Epithelial cell of prostate (primary cell): ENCODE measurements around the gene FOXK1.
"Not testable (repeated sequence)": the region's sequence is repeated elsewhere in the genome, so short reads cannot be mapped to it uniquely, and the experiment has no call there.

Source experiments
- DNase-seq: peaks from one replicate; pipeline ENCODE4 v3.0.0-alpha.2; 2011; ENCODE audit warnings: low read depth, low spot score
- H3K27ac ChIP-seq: fragments of 450-650 bp; 2 replicates; pipeline ENCODE4 v1.5.1; 2017; ENCODE audit warnings: mild to moderate bottlenecking

The FOXK1 gene

DNA sequence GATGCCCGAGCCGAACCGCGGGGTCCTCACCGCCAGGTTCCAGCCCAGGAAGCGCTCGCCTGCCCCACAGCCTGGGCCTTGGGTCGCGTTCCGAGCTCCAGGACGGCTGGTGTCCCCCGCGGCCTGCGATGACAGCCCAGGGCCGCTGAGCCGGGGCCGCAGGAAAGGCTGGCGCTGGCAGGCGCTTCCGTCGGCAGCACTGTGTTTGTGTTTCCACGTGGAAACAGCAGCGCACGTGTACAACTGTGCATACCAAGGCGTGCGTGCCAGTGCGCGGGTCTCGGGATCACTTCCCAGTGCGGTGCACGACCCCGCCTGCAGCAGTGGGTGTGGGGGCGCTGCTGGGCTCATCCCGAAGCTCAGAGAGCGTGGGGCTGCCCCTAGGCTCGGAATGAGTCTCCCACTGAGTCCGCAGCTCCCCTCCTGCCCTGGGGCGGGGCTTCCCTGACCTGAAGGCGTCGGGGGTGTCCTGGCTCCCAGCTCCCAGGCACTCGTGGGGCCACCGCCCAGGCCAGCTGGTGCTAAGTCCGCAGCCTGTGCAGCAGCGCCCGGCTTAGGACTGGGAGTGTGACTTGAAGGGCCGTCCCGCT is 110.5 kb downstream of the FOXK1 start:
- H3K27ac ChIP-seq = no peak overlapping the region
- DNase-seq = no peak

DNA sequence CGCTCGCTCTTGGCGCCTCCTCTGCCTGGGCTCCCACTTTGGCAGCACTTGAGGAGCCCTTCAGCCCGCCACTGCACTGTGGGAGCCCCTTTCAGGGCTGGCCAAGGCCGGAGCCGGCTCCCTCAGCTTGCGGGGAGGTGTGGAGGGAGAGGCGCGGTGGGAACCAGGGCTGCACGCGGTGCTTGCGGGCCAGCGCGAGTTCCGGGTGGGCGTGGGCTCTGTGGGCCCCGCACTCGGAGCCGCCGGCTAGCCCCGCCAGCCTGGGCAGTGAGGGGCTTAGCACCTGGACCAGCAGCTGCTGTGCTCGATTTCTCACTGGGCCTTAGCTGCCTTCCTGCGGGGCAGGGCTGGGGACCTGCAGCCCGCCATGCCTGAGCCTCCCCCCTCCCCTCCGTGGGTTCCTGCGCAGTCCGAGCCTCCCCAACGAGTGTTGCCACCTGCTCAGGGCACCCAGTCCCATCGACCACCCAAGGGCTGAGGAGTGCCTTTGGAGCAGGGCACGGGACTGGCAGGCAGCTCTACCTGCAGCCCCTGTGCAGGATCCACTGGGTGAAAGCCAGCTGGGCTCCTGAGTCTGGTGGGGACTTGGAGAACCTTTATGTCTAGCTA is 111.4 kb downstream of the FOXK1 start:
- not testable (repeated sequence) for DNase-seq, H3K27ac ChIP-seq

DNA sequence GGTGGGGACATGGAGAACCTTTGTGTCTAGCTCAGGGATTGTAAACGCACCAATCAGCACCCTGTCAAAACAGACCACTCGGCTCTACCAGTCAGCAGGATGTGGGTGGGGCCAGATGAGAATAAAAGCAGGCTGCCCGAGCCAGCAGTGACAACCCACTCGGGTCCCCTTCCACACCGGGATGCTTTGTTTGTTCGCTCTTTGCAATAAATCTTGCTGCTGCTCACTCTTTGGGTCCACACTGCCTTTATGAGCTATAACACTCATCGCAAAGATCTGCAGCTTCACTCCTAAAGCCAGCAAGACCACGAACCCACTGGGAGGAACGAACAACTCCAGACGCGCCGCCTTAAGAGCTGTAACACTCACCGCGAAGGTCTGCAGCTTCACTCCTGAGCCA is 112.1 kb downstream of the FOXK1 start:
- H3K27ac ChIP-seq, DNase-seq: not testable (repeated sequence)

DNA sequence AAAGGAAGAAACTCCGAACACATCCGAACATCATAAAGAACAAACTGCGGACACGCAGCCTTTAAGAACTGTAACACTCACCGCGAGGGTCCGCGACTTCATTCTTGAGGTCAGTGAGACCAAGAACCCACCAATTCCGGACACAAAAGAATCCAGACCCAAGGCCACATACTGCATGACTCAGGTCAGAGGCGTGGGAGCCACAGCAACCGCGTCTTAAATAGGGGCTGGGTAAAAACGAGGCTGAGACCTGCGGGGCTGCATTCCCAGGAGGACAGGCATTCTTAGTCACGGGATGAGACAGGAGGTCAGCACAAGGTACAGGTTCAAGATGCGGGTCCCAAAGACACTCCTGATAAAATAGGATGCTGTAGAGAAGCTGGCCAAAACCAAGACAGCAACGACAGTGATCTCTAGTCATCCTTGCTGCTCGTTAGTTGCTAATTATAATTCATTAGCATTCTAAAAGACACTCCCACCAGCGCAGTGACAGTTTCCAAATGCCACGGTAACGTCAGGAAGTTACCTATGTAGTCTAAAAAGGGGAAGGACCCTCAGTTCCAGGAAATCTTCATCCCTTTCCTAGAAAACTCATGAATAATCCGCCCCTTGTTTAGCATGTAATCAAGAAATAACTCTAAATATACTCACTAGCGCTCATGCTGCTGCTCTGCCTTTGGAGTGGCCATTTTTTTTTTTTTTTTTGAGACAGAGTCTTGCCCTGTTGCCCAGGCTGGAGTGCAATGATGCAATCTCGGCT is 112.7 kb downstream of the FOXK1 start:
- no peak for DNase-seq
- H3K27ac ChIP-seq = no peak overlapping the region

DNA sequence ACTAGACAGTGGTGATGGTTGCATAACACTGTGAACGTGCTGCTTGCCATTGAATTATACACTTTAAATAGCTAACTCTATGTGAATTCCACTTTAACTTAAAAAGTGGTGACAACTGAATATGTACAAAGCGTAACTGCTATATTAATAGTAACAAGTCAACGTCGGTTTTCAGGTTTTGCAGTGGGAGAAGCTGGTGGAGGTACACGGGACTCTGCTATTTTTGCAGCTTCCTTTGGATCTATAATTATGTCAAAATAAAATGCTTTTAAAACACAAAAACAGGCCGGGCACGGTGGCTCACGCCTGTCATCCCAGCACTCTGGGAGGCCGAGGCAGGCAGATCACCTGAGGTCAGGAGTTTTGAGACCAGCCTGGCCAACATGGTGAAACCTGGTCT is 114.4 kb downstream of the FOXK1 start:
- H3K27ac ChIP-seq = no peak overlapping the region
- no peak for DNase-seq

DNA sequence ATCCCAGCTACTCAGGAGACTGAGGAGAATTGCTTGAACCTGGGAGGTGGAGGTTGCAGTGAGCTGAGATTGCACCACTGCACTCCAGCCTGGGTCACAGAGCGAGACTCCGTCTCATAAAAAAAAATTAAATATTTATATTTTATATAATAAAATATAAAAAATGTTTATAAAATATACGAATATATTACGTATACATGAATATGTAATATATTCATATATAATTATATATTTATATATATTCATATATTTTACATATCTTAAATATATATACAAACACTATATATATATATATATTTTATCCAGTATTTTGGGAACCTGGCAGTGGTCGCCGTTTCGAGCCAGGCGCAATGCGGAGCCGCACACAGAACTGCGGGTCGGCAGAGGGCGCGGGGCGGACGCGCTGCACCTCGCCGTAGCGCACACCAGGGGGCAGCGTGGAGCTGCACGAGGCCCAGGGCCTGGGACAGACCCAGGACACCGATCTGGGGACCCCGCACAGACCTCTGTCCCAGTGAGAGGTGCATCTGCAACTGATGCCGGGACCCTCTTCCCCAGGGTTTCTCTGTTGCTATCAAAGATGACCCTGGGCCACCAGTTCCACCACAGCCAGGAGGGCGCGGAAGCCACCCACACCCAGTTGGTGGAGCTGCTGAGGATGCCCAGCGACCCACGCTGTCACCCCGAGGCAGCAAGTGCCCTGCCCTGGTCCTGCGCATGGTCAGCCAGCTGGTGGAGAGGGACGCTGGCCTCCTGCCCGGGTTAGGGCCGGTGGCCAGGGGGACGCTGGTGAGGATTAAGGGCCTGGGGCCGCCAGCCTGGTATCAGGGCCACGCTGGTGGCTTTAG is 116.0 kb downstream of the FOXK1 start:
- no peak overlapping the region for H3K27ac ChIP-seq
- DNase-seq = no peak

DNA sequence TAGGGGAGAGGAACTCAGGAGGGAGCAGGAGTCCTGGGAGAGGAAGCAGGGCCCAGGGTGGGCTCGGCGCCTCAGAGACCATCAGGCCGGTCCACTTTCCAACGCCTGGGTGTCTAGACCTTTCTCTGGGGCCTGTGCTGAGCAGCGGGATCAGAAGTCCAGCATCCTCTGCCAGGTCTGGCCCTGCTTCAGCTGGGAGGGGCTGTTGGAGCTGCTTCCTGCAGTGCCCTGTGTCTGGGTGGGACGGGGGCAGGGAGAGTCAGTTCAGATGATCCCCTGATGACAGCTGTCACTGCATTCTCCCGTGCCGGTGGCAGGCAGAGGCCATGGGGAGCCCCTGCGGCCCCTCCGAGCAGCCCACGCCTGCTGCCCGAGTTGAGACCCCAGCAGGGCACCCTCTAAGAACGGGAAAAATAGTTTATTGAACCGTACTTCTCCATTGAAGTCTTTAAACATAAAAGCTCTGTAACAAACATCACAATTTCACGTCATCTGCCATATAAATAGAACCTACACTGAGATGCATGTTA is 116.7 kb downstream of the FOXK1 start:
- no peak overlapping the region for H3K27ac ChIP-seq
- DNase-seq = no peak

DNA sequence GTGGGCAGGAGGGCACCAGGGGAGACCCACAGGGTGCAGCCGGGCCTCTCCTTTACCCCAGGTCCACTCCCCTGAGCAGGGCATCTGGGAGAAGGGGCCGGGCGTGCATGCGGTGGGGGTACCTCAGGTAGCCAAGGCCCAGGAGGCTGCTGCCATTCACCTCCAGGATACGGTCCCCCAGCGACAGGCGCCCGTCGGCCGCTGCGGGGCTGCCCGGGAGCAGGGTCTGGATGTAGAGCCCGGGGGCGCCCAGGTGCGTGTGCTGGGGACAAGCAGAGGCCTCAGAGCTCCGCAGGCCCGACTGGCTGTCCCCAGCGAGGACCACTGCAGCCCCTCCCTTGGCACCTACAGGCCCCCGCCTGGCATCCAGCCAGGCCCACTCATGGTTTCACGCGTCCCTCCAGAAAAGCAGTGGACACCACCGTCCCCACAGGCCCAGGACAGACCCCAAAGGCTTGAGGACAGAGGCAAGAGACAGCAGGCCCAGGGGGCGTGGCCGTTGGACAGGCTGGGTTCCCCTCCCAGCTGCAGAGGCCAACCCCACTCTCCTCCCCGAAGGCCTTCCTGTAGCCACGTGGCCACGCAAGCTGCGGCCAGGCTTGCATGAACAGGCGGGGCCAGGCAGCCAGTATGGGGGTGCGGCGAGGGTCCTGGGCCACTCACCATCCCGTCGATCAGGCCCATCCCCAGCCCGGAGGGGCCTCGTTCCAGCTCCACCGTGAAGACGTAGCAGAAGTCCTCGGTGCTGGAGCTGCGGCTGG is 117.6 kb downstream of the FOXK1 start:
- DNase-seq = no peak
- H3K27ac ChIP-seq = no peak overlapping the region

DNA sequence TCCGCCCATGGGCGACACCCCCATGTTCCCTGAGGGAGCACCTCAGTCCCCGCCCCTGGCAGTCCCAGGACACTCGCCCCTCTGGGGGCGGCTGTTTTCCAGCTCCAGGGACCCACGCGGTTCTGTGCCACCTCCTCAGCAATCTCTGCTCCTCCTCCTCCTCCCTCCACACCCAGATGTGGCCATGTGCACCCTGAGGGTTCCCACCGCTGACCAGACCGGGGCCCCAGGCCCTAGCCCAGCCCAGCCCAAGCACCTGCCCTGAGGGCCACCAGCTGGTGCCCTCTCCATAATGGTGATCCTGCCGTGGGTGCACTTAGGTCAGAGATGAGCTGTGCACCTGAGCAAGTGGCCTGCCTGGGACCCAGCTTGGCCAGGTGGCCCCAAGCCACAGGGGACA is 118.4 kb downstream of the FOXK1 start:
- DNase-seq = no peak
- H3K27ac ChIP-seq = no peak overlapping the region

DNA sequence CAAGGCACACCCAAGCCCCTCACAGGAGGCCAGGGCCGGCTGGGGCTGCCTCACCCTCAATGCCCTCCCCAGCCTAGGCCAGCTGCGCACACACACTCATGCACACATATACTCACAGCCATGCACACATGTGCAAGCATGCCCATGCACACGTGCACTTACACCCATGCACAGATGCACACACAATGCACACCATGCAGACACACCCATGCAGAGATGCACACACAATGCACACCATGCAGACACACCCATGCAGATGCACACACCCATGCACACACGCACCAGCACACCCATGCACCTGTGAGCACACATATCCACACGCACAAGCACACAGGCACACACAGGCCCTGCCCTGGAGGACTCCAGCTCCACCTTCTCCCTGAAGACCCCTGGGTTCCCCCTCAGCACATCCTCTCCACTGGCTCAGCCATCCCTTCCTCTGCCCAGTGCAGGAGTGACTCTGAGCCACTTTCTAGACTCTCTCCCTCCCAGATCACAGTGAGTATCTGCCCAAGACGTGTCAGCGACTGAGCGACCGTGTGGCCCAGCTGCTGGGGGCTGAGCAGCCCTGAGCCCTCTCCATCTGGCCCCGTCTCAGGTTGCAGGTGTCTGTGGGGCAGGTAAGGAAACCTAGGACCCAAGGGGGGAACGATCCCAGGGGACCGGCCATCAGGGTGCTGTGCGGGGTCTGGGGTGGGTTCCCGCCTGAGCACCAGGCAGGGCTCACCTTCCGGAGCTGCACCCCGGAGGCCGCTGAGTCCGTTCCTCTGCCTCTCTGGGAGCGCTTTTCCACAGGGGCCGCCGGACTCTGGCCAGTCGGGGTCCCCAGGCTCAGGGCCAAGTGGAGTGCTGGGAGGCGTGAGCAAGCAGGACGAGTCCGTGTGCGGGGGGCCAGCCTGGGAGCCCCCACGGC is 119.1 kb downstream of the FOXK1 start:
- H3K27ac ChIP-seq = no peak overlapping the region
- DNase-seq = no peak

DNA sequence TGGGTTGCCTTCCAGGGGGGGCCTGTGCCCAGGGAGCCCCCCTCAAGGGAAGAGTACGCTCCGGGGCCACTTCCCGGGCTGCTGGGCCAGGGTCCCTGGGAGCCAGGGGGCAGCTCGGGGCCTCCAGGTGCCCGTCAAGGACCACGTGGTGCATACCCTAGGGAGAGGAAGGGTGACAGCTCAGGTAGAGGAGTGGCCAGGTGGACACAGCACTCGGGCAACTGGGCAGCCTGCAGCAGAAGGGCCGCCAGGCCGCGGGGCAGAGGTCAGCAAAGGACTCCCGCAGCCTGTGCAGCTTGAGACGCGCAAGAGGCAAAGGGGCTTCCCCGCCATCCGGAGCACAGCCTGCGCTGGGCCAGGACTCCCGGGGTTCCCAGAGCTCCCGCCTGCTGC is 119.7 kb downstream of the FOXK1 start:
- H3K27ac ChIP-seq = no peak overlapping the region
- no peak for DNase-seq

DNA sequence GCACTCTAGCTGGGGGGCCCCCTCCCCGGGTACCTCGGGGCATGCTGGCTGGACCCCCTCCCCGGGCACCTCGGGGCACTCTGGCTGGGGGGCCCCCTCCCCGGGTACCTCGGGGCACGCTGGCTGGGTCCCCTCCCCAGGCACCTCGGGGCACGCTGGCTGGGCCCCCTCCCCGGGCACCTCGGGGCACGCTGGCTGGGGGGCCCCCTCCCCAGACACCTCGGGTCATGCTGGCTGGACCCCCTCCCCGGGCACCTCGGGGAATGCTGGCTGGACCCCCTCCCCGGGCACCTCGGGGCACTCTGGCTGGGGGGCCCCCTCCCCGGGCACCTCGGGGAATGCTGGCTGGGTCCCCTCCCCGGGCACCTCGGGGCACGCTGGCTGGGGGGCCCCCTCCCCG is 120.5 kb downstream of the FOXK1 start:
- not testable (repeated sequence) for H3K27ac ChIP-seq, DNase-seq

DNA sequence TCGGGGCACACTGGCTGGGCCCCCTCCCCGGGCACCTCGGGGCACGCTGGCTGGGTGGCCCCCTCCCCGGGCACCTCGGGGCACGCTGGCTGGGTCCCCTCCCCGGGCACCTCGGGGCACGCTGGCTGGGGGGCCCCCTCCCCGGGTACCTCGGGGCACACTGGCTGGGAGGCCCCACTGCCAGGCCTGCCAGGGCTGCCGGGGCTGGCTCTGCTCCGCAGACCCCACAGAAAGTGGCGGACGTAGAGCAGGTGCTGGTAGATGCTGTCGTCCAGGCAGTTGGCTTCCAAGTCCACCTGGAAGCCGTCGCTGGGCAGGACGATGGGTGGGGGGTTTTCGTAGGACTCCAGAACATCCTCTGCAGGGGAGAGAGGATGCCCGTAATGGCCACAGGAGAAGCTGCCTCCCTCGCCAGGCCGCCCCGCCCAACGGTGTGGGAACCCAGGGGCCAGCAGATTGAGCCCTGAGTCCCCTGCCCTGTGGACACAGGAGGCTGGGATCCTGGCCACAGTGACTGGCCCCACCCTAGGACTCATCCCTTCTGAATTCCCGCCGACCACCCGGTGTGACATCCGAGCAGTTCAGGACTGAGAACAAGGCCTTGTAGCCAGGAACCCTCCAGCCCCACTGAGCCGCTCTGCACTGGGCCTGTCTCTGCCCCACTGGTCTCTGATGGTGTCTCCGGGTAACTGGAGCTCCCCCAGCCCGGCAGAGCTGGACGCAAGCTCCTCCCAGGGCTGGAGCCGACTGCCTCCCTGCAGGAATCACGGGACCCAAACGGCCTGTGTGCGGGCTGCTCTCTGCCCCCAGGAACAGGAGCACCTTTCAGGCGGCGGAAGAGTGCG is 121.5 kb downstream of the FOXK1 start:
- DNase-seq = no peak
- no peak overlapping the region for H3K27ac ChIP-seq

DNA sequence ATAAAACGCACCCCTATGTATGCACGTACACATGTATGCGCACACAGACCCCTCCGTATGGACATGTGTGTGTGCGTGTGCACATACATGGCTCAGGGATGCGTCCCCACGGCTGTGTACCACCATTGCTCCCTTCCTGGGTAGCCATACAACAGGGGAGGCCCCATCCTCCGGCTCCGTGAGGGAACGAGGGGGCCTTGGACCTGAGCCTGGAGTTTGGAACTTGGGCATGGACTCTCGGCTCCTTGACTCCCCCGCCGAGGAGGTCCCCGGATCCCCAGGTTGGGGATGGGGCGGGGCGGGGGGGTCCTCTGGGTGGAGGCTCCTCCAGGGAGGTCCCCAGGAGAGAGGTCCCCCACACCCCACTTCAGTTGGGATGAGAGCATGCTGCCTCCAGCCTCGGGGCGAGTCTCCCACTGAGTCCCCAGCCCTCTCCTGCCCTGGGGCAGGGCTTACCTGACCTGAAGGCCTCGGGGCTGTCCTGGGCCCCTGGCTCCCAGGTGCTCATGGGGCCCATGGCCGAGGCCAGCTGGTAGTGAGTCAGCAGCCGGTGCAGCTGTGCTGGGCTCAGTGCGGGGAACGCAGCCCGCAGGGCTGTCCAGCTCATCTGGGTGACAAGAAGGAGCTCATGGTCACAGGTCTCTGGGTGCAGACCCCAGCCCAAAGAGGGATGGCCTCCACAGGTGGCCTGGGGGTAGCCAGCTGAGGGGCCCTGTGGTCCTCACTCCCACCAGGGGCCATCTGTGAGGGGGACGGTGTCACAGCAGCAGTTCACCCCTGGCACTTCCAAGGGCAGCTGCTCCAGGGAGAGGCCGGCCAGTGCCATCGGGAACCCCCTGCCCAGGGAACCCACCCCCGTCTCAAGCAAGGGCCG is 123.3 kb downstream of the FOXK1 start:
- DNase-seq = no peak
- no peak overlapping the region for H3K27ac ChIP-seq

DNA sequence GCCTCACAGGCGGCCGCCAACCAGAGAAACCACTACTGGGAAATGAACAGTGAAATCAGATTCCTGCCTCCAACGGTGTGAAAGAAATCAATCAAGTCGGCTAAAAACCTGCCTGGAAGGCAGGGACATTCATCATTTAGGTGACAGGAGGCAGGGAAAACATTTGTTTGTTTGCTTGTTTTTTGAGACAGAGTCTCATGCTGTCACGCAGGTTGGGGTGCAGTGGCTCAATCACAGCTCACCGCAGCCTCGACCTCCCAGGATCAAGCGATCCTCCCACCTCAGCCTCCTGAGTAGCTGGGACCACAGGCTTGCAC is 123.8 kb downstream of the FOXK1 start:
- no peak for DNase-seq
- H3K27ac ChIP-seq = no peak overlapping the region

DNA sequence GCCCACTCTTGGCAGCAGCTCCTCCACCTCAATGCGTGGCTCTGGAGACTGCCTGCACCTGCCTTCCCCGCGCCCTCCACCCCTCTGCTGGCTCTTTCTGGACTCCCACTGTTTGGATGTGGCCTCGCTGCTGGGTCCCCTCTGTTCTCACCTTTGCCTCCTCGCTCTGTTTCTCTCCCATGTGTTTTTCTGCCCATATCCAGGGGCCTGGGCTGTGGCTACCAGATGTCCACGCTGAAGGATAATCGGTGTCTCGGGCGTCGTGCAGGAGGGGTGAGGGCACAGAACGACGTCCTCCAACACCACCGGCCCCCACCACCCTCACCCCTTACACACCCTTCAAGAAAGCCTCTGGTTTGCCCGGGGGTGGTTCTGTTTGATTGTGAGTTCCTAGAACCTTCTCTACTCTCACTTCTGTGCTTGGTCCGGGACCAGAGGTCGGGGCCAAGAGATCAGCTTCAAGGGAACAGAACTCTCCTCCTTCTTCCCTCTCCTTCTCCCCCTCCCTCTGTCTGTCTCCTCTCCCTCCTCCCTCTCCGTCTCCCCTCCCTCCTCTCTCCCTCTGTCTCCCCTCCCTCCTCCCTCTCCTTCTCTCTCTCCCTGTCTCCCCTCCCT is 125.0 kb downstream of the FOXK1 start:
- no peak overlapping the region for H3K27ac ChIP-seq

DNA sequence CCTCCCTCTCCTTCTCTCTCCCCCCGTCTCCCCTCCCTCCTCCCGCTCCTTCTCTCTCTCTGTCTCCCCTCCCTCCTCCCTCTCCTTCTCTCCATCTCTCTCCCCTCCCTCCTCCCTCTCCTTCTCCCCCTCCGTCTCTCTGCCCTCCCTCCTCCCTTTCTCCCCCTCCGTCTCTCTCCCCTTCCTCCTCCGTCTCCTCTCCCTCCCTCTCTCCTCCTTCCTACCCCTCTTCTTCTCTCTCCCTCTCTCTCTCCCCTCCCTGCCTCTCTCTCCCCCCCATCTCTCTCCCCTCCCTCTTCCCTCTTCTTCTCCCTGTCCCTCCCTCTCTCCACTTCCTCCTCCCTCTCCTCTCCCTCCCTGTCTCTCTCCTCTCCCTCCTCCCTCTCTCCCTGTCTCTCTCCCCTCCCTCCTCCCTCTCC is 125.5 kb downstream of the FOXK1 start:
- no peak for DNase-seq
- no peak overlapping the region for H3K27ac ChIP-seq

More for the DNA sequence above, 125.0 kb downstream of the FOXK1 start:
- no peak for DNase-seq
